HUES6 (cell line): ENCODE results near the gene SLC1A4.
"Not testable (repeated sequence)": the region's sequence is repeated elsewhere in the genome, so short reads cannot be mapped to it uniquely, and the experiment has no call there.

ENCODE experiments used
- H3K27ac ChIP-seq: 2 replicates; pipeline ENCODE4 v1.7.0; 2013; ENCODE audit warnings: low read depth, mild to moderate bottlenecking, low read length, inconsistent platforms
- H3K27me3 ChIP-seq: 2 replicates; pipeline ENCODE4 v1.6.1; 2013; ENCODE audit warnings: low read length; ENCODE audit not compliant: control insufficient read depth, insufficient read depth
- H3K36me3 ChIP-seq: 2 replicates; pipeline ENCODE4 v1.6.1; 2013; ENCODE audit warnings: low read length; ENCODE audit not compliant: control insufficient read depth, insufficient read depth
- H3K4me1 ChIP-seq: 2 replicates; pipeline ENCODE4 v1.6.1; 2013; ENCODE audit warnings: low read length; ENCODE audit not compliant: control insufficient read depth, insufficient read depth
- H3K4me3 ChIP-seq: 2 replicates; pipeline ENCODE4 v1.5.1; 2013; ENCODE audit warnings: low read depth, low read length
- H3K9ac ChIP-seq: one replicate; pipeline ENCODE4 v1.6.1; 2013; ENCODE audit warnings: mild to moderate bottlenecking, low read length
- H3K9me3 ChIP-seq: 2 replicates; pipeline ENCODE4 v1.6.1; 2013; ENCODE audit warnings: low read depth, low read length; ENCODE audit not compliant: control insufficient read depth, insufficient read depth

SLC1A4 gene

GRCh38 chr2:64996871-64997307 lies 7.7 kb downstream of the SLC1A4 start:
- no peak overlapping the region for H3K27ac ChIP-seq
- H3K9me3 ChIP-seq, result no peaks in the 10 kb centered on the region
- peaks cover 18% of the 10 kb centered on the region for H3K27me3 ChIP-seq
- no peak overlapping the region for H3K9ac ChIP-seq
- no peaks in the 10 kb centered on the region for H3K36me3 ChIP-seq
- 0 out of 2 replicates have a peak, but pooled peaks cover 8% of the 10 kb centered on the region for H3K4me1 ChIP-seq
- H3K4me3 ChIP-seq, result no peak overlapping the region

GRCh38 chr2:64998658-64999061 lies 9.5 kb downstream of the SLC1A4 start:
- H3K27me3 ChIP-seq, result peaks cover 5% of the 10 kb centered on the region; the same call in 1 of the 2 replicates
- 0 out of 2 replicates have a peak, but pooled peaks cover 8% of the 10 kb centered on the region for H3K4me1 ChIP-seq
- H3K27ac ChIP-seq, result no peak overlapping the region
- H3K4me3 ChIP-seq, result no peak overlapping the region
- no peaks in the 10 kb centered on the region for H3K9me3 ChIP-seq
- H3K9ac ChIP-seq, result no peak overlapping the region
- H3K36me3 ChIP-seq, result no peaks in the 10 kb centered on the region

GRCh38 chr2:64999754-65000153 lies 10.6 kb downstream of the SLC1A4 start:
- H3K4me3 ChIP-seq, result no peak overlapping the region
- no peaks in the 10 kb centered on the region for H3K9me3 ChIP-seq

GRCh38 chr2:65000644-65001043 lies 11.4 kb downstream of the SLC1A4 start:
- Histone ChIP-seq H3K9me3 (no peaks in the 10 kb centered on the region), H3K27ac (no peak overlapping the region)

More at GRCh38 chr2:64999754-65000153, 10.6 kb downstream of the SLC1A4 start:
- Histone ChIP-seq H3K36me3 (no peaks in the 10 kb centered on the region), H3K9ac (no peak overlapping the region), H3K27me3 (no peaks in the 10 kb centered on the region), H3K4me1 (0 out of 2 replicates have a peak, but pooled peaks cover 8% of the 10 kb centered on the region), H3K27ac (no peak overlapping the region)

GRCh38 chr2:65003037-65003436 lies 13.8 kb downstream of the SLC1A4 start:
- no peaks in the 10 kb centered on the region for H3K27me3 ChIP-seq
- H3K4me1 ChIP-seq, result 0 out of 2 replicates have a peak, but pooled peaks cover 8% of the 10 kb centered on the region
- H3K4me3 ChIP-seq, result no peak overlapping the region
- no peaks in the 10 kb centered on the region for H3K9me3 ChIP-seq
- no peaks in the 10 kb centered on the region for H3K36me3 ChIP-seq
- no peak overlapping the region for H3K27ac ChIP-seq
- H3K9ac ChIP-seq, result no peak overlapping the region

More at GRCh38 chr2:65000644-65001043, 11.4 kb downstream of the SLC1A4 start:
- Histone ChIP-seq H3K4me3 (no peak overlapping the region), H3K27me3 (no peaks in the 10 kb centered on the region), H3K36me3 (no peaks in the 10 kb centered on the region), H3K4me1 (0 out of 2 replicates have a peak, but pooled peaks cover 8% of the 10 kb centered on the region), H3K9ac (no peak overlapping the region)

- not testable (repeated sequence) for H3K9me3 ChIP-seq, H3K36me3 ChIP-seq, H3K27me3 ChIP-seq, H3K4me3 ChIP-seq, H3K4me1 ChIP-seq, H3K9ac ChIP-seq, H3K27ac ChIP-seq
Measured at GRCh38 chr2:65004232-65004631, 15.0 kb downstream of the SLC1A4 start.

GRCh38 chr2:65013776-65014175 lies 24.6 kb downstream of the SLC1A4 start:
- no peaks in the 10 kb centered on the region for H3K9me3 ChIP-seq
- H3K4me1 ChIP-seq, result peaks cover 5% of the 10 kb centered on the region; the same call in 1 of the 2 replicates
- no peak overlapping the region for H3K9ac ChIP-seq
- no peaks in the 10 kb centered on the region; the same call in 1 of the 2 replicates for H3K36me3 ChIP-seq
- no peak overlapping the region for H3K4me3 ChIP-seq
- H3K27ac ChIP-seq, result no peak overlapping the region
- no peaks in the 10 kb centered on the region for H3K27me3 ChIP-seq

GRCh38 chr2:65015731-65016130 lies 26.5 kb downstream of the SLC1A4 start:
- H3K9me3 ChIP-seq, result no peaks in the 10 kb centered on the region
- no peaks in the 10 kb centered on the region; the same call in 1 of the 2 replicates for H3K36me3 ChIP-seq
- no peaks in the 10 kb centered on the region for H3K27me3 ChIP-seq
- H3K27ac ChIP-seq, result no peak overlapping the region
- peaks cover 8% of the 10 kb centered on the region for H3K4me1 ChIP-seq
- no peak overlapping the region for H3K4me3 ChIP-seq
- no peak overlapping the region for H3K9ac ChIP-seq

- H3K27ac ChIP-seq, result no peak overlapping the region
- H3K9ac ChIP-seq, result no peak overlapping the region
- H3K36me3 ChIP-seq, result no peaks in the 10 kb centered on the region; the same call in 1 of the 2 replicates
Measured at GRCh38 chr2:65016789-65017188, 27.6 kb downstream of the SLC1A4 start.

GRCh38 chr2:65017335-65017734 lies 28.1 kb downstream of the SLC1A4 start:
- Histone ChIP-seq H3K9me3 (no peaks in the 10 kb centered on the region), H3K4me1 (peaks cover 8% of the 10 kb centered on the region), H3K27ac (no peak overlapping the region), H3K9ac (no peak overlapping the region), H3K4me3 (no peak overlapping the region), H3K36me3 (no peaks in the 10 kb centered on the region; the same call in 1 of the 2 replicates), H3K27me3 (no peaks in the 10 kb centered on the region)

More at GRCh38 chr2:65016789-65017188, 27.6 kb downstream of the SLC1A4 start:
- H3K9me3 ChIP-seq, result no peaks in the 10 kb centered on the region
- H3K27me3 ChIP-seq, result no peaks in the 10 kb centered on the region
- peaks cover 8% of the 10 kb centered on the region for H3K4me1 ChIP-seq
- H3K4me3 ChIP-seq, result no peak overlapping the region

GRCh38 chr2:65018141-65018582 lies 29.0 kb downstream of the SLC1A4 start:
- Histone ChIP-seq H3K27me3 (no peaks in the 10 kb centered on the region), H3K4me1 (peaks cover 8% of the 10 kb centered on the region), H3K27ac (no peak overlapping the region), H3K9me3 (no peaks in the 10 kb centered on the region), H3K4me3 (no peak overlapping the region), H3K36me3 (no peaks in the 10 kb centered on the region; the same call in 1 of the 2 replicates), H3K9ac (no peak overlapping the region)
